Activated effector memory CD4-positive, alpha-beta T cell treated with anti-CD3 and anti-CD28 coated beads, Interleukin-2, amount 50 U/mL, for 16 hours (primary cell): ENCODE results near the gene SFXN4.
A peak's percentile ranks its signal among the peaks of the same experiment; 100 is the strongest.

Experiments
- DNase-seq: peaks from one replicate; pipeline ENCODE4 v3.0.0-alpha.2; 2020

SFXN4 gene, protein sequence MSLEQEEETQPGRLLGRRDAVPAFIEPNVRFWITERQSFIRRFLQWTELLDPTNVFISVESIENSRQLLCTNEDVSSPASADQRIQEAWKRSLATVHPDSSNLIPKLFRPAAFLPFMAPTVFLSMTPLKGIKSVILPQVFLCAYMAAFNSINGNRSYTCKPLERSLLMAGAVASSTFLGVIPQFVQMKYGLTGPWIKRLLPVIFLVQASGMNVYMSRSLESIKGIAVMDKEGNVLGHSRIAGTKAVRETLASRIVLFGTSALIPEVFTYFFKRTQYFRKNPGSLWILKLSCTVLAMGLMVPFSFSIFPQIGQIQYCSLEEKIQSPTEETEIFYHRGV

DNA sequence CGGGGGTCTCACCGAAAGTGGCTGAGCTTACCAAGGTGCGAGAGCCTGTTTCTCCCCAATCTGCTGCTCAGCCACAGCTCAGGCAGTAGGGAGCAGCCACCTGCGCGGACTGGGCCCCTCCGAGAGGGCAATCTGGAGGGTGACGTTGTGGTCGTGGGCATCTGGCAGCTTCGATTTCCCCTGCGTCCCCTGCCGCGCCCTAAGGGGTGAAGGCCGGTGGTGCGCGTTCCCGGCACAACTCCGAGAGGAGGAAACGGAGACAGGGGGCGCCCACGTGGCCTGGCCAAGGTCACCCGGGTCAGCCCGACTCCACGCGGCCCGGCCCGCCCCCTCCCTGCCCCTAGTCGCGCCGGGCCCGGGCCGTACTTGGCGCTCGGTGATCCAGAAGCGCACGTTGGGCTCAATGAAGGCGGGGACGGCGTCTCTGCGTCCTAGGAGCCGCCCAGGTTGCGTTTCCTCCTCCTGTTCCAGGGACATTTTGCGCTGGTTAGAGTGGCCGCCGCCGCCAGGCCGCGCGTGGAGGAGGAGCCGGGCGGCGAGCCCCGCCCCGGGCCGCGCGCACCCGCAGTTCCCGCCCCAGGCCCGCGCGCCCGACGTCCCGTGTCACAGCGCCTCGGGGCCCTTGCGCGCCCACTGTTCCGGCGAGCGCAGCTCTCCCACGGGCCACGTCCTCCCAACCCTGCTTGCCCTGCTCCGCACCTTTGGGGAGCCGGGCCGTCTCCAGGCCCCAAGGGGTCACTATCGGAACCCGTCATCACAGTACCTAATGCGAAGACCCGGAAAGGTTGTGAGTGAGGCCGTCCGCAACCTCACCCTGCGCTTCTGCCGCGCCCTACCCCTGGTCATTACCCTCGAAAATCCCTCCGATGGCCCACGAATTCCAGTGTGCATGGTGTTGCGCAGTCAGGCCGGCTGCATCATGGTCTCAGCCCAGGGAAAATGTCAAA, at the start of gene SFXN4:
SFXN4 (minus strand) TSS at position 544 of the 947 bp plus-strand sequence; CDS start at position 477, 67 bp downstream.
- peak; percentile 93 for DNase-seq

DNA sequence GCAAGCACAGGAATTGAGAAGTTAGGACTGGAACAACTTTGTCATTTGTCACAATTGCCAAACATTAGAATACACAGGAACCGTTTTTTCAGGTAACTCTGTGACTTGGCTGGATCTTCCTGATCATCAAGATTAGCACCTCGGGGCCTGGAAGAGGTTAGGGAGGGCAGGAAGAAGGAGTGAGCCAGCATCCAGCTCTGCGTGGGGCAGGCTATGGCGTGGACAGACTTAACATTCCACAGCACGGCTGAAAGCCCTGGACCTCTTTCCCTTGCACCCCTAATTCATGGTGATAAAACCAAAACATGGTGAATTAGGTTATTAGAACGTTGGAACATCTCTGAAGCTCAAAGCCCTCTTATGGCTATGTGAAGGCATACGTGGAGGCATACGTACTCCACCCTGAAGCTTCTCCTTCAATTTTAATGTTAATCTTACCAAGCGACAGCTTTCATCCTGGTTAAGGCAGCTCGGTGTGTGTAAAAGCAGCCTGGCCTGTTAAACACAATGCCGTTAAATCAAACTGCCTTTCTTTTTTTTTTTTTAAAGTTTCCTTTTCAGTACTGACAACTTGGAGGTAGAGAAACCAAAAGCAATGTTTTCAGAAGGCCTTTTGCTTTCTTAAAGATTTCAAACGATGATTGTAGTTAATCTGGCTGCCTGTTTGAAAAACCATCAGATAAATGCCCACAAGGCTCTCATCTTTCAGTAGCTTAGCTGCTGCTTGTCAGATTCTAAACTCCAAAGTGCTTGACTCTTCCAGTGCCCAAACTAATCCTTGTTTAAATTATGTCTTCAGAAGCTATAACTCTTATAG, 46.3 kb upstream of the SFXN4 start:
- peak; percentile 67 for DNase-seq

DNA sequence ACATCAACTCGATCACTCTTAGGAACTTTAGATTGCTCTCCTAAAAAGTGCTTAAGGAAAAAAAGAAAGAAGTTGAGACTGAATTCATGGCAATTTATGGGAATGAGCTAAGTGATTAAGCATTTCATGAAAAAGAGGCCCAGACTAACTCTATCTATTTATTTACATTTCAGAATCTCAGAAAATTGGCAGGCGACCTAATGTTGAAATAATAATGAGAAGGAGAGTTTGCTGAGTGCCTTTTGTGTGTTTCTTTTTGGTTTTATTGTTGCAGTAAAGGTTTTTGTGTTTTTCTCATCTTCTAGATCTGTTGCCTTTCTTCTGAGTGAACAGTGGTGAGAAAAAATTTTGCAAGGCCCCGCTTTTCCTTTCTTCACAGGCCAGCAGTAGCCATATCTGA, 45.7 kb upstream of the SFXN4 start:
- no peak for DNase-seq

DNA sequence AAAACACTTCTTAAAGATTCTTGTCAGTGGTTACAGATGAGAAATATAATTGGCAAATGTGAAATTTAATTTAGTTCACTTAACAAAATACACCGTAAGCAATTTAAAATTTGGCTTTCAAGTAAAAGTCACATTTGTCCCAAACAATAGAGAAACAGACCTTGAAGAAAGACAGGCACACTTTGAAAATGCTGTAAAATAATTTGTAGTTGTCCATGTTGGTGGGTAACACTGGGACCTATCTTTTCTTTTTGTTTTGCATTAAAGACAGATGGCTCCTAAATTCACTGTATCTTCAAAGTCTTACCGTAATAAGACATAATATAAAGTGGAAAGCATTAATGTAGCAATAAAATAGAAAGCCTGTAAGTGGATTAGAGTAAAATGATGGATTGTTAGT, 45.1 kb upstream of the SFXN4 start:
- DNase-seq = no peak

DNA sequence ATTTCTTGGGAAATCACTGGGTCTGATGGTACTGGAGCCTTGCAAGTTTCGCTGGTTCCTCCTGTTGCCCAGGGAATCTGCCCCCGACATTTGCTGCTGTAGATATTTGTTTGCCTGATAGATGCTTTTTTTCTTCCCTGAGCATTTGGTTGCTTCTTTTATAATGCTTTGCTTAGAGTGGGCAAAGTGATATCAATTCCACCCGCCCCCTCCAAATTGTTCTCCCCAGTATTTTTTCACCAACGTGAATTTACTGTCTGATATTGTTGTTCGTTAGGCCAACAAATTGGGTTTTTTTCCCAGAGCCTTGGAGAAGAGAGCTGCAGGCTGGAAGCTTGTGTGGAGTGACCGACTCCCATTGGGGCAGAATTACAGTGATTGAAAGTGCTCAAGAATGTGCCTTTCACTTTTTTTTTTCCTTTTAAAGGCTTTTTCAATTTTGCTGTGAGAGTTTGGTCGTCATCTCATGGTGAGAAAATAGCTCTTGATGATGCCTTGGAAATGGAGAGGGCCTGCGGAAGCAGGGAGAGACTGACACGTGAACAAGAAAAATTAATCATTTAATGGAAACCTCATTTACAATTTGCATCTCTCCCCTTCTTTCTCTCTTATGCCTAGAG, 44.3 kb upstream of the SFXN4 start:
- no peak for DNase-seq

DNA sequence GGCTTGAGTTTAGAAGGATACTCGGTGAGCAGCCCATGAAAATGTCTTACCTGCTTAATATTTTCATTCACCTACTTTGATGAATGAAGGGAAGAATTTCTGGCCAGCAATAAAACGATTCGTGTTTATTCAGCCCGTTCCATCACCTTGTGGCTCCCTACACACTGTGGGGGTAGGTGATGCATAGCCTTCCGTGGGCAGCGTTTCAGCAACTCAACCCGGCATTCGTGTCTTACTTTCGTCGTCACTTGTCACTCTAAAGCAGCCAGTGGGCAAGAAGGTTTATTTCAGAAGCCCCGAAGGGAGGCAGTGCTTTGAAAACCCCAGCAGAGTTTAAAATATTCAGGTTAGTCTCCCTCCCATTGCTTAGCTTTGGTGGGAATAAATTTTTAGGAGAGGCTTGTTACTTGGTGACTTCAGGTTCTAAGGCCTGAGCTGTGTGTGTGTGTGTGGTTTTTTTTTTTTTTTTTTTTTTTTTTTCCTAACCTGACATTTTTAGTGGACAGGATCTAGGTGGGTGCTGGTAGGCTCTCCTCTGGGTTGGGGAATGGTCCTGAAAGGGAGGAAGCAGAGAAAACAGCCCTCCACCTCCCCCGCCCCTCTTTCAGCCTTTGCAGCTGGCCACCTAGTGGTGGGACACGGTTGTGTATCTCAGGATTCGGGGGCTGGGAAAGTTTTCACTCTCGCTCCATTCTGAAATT, 43.7 kb upstream of the SFXN4 start:
- DNase-seq = peak; percentile 85

DNA sequence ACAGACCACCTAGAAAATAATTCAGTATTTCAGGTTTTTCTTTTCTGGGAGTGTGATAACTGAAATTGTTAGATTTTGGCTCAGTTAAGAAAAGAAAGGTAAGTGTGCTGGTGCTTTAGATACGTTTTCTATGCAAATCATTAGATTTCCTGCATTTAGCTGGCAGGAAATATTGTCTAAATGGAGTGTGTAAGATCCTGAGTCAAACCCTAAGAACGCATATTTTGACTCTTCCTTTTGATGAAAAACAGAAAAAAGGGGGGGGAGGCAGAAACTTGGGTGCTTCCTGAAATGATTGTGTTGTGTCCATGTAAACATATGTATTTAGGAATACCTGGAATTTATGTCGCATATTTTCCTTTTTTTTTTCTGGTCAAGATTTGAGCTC, 43.0 kb upstream of the SFXN4 start:
- DNase-seq = no peak

DNA sequence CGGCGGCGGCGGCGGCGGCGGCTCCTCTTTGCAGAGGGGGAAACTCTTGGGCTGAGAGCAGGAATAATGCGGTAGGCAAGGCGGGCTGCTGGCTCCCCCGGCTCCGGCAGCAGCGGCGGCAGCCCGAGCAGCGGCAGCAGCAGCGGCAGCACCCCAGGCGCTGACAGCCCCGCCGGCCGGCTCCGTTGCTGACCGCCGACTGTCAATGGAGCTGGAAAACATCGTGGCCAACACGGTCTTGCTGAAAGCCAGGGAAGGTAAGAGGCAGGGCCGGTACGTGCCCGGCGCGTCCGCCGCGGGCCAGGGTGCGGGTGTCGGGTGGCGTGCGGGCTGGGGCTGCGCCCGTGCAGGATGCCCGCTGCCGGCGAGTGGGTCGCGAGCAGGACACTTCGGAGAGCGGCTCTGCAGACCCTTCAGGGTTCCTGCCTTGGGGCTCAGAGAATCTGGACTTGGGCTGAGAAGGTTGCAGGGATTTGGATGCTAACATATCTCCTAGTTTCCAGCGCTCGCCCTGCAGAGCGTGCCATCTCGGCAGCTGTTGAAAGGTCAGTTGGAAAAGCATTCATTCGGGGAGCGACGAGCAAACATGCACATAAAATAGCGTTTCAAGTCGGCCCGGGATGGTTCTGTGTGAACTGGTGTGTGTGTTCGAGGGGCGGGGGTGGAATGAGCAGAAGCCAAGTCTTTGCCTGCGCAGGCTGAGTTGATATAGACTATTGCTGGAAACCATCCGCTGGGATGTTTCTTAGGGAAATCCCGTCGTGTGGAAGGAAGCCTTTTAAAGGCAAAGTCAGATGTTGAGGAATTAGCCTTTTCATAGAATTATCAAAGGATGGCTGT, 42.4 kb upstream of the SFXN4 start:
- peak; percentile 77 for DNase-seq

DNA sequence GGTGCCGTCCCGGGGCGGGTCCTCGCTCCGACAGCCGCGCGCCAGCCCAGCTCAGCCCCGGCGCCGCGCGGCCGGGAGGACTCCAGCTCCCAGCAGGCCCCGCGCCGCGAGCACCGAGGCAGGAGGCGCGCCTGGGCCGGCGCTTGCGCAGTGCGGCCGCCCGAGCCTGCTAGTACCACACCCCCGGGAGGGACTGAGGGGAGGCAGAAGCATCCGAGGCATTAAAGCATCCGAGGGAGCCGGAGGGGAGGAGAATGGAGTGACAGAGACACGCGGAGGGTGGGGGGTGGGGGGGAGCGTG, 41.8 kb upstream of the SFXN4 start, which contains the start of gene GRK5:
GRK5 (plus strand) TSS at position 206 of the 301 bp plus-strand sequence. CDS start 347 bp downstream, outside the sequence.
- DNase-seq = peak; percentile 98

DNA sequence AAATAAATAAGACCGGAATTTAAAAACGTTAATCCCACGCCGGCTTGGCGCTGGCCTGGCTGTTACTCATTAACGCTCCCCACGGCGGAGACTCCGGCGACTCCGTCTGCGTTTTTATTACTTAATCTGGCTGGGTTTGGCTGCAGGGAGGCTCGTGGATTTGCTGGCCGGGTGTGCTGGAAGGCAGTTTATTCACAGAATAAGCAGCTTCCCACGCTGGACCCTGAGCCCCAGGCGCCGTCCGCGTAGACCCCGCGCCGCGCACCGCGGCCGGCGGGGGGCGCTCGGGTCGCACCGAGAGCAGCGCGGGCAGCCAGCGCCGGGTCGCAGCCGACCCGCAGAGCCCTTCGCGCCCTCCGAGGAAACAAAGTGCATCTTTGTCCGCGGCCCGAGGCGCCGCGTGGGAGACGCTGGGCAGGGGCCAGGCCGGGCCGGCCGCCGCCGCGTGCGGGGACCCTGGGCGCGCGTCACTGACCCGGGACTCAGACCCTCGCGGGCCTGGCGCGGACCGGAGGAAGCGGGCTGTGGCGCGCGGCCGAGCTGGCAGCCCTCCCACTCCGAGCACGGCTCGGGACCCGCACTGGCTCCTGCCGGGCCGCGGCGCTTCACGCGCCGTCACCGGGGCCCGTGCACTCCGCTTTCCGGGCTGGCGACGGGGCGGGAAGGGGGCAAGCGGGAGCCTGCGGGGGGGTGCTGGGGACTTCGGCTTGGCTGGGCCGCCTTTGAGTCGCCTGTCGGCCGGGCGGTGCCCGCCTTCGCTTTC, 41.3 kb upstream of the SFXN4 start:
- peak; percentile 90 for DNase-seq

DNA sequence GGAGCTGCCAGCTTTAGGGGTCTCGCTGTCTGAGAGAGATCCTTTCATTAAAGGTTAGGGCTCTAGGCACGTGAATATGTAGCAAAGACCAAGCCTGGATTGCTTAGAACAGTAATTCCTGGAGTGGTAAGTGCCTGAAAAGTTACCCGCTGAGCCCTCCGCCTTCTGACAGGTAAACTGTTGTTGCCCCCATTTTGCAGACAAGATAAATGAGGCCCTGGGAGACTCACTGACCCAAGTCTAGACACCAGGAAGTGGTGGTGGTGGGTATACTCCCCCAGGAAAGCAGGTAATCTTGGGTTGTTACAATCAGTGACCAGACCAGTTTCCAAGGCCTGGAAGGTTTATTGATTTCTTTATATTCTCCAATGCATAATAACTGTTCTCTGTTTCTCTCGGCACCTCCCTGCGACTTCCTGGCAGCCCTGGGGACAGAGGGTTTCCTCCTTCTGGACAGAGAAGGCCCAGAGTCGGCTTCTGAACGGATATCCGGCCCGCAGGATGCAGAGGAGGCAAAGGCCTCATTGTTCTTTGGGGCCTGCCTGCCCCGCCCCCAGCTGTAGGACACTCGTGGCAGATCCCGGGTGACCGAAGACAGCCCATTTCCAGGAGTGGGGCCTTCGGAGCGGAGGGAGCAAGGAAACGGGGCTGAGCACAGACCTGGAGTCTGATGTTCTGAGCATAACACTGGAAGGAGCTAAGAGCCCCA, 40.5 kb upstream of the SFXN4 start:
- DNase-seq = peak; percentile 84

DNA sequence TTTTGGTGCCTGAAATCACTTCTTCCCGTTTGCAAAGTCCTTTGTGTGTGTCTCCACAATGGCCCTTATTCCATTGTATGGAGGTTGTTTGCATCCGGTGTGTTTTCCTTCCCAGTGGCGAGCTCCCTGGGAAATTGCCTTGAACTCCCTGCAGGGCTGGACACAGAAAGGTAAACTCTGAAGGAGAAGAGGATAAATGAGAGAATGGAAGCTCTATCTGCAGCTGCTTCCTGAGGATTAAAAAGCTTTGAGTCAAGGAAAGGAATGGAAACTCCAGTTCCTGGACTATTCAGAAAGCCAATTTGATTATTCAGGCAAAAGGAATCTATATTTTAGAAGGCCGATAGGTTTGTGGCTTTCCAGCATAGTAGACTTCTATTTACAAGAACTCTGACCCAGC, 37.5 kb upstream of the SFXN4 start:
- DNase-seq = no peak

DNA sequence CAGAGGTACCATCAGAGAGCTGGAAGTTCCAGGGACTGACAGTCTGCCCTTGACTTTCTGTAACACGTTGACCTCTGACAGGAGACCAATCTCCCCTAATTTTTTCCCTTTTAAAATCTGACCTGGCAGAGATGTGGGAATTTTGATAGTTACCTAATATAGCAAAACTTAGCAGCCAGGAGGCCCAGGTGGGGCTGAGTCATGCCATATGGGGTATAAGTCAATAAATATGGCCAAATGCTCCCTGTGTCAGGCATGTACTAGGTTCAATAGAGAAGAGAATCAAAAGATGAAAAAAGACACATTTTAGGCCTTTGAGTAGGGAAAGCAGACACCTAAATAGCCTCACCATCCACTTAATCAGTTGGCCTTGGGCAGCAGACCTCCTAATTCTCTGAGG, 35.7 kb upstream of the SFXN4 start:
- DNase-seq = no peak

DNA sequence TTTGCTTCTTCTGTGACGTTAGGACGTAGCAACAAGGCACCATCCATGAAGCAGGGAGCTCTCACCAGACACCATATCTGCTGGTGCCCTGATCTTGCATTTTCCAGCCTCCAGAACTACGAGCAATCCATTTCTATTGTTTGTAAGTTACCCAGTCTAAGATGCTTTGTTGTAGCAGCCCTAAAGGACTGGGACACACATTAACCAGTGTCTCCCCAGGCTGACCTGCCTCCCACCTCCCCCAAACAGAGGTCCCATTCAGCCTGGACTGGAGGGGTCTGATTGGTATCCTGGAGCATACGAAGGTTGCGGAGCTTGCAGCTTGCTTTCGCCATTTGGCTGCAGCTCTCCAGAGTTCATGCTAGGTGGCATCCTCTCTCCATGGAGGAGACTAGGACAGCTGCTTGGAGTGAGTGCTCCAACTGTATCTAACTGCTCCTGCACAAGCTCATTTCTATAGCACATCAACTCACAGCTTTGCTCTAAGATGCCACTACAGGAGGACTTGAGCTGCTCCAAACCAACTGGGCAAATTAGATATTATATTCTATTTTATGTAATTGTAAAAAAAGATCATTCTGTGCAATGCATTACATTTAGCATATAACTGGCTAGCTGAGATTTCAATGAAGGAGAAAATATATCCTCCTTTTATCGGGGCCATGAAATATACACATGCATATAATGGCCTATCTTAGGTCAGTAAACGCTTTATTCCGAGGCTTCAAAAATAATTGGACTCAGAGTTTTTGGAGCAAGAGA, 33.9 kb upstream of the SFXN4 start:
- DNase-seq = peak; percentile 69

DNA sequence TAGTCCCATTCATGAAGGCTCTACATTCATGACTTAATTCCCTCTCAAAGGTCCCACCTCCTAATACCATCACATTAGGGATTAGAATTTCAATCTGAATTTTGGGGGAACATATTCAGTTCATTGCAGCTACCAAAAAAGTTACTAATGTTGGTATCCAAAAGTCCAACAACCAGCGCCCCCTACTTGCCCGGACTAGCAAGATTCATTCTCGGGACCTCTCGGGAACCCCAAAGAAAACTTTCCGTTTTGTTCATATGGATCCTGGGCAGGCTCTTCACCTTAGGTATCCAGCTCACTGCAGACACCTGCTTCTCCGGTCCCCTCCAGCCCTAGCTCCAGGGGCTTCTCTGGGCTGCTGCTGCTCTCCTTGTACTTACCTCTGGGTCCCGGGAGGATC, 32.9 kb upstream of the SFXN4 start:
- peak; percentile 64 for DNase-seq

DNA sequence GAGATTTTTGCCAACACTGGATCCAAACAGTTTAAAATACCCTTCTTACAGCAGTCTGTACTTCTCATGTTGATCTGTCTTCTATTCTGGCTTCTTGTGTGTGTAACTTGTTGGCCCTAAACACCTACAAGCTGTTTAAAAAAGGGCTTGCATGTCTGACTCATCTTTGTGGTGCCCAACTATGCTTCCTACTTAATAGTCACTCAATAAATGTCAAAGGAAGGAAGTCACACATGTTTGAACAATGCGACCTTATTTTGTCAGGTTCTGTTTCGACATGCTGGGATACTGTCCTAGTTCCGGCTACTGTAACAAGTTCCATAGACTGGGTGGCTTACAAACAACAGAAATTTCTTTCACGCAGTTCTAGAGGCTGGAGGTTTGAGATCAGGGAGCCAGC, 32.4 kb upstream of the SFXN4 start:
- no peak for DNase-seq

DNA sequence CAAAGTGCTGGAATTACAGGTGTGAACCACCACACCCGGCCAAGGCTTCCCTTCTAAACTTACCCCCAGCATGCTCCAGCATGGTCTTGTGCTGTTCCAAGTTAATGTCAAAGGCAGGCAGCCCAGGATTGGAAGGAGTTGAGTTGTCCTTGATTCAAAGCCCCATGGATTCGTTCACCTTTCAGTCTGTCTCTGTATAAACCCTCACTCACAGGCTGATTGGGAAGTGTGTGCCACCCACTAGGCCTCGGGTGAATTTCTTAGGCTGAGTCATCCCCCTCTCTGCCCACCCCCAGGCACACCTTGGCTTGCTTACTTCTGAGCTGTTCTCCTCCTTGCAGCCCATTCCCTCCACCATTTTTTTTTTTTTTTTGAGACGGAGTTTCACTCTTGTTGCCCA, 26.4 kb upstream of the SFXN4 start:
- no peak for DNase-seq

DNA sequence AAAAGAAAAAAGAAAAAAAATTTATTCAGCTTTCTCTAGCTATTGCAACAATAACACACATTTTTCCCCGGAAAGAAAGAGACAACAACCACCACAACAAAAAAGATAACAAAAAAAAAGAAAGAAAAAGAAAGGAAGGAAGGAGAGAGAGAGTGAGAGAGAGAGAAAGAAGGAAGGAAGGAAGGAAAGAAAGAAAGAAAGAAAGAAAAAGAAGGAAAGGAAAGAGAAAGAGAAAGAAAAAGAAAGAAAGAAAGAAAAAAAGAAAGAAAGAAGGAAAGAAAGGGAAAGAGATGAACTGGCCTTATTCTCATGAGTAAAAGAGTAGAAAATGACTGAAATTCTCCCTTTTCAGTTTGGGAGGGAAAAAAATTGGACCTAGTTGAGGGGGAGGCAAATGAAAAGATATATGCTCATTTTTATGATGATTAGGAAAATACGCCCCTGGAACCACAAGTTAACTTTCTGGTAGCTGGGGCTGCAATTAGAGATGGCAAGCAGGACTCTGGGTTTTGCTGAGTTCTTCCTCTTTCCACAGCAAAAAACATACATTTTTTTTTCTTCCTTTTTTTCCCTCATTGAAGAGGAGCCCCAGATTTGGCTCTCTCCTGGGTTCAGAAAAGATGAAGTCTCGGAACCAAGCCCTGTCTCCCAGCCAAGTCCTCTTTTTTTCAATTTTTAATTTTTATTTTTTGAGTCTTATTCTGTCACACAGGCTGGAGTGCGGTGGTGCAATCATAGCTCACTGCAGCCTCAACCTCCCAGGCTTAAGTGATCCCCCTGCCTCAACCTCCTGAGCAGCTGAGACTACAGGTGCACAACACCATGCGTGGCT, 25.7 kb upstream of the SFXN4 start:
- DNase-seq = no peak
